GM21619 (cell line): Measurements from ENCODE around the gene TEX261.

Experiments
- ATAC-seq: cut with Tn5 transposase; IDR thresholded peaks from one replicate; pipeline ENCODE4 v1.9.1; 2021; ENCODE audit not compliant: unreplicated experiment

Gene TEX261

GRCh38 chr2:70937866-70938585 lies 56.6 kb downstream of the TEX261 start:
- ATAC-seq, result no peak

- ATAC-seq, result no peak
Measured at GRCh38 chr2:70936979-70937811, 57.5 kb downstream of the TEX261 start.

- ATAC-seq, result no peak
Measured at GRCh38 chr2:70936165-70936978, 58.3 kb downstream of the TEX261 start.
